ENCODE results near the gene ZNF608. TPM values are rescaled to one million over a fixed set of nuclear protein-coding genes. Genes with fewer than 3 reads are reported as not detected.

Gene ZNF608
- total and polyA plus RNA-seq, 2 donors (not counting 3 experiments of a cell fraction or from before 2014, with no cell fraction given) = 16.2 to 33.6 TPM

- Histone ChIP-seq H3K4me3 (replicated peaks in 1 of 3; ENCODE audit: insufficient read depth in 1 of 3, low read depth in 1 of 3, low read length in 3 of 3) (peak overlapping the region; percentile 65 to 99 (median 95)), H3K36me3 (ENCODE audit: control insufficient read depth in 2 of 2, extremely low read depth in 1 of 2, insufficient read depth in 2 of 2, low read length in 2 of 2) (no peaks in the 10 kb centered on the region), H3K4me2 (ENCODE audit: insufficient read depth, low read length) (peak overlapping the region; percentile 99), H3K79me2 (ENCODE audit: control insufficient read depth, insufficient read depth, low read length) (peaks cover 52% of the 10 kb centered on the region), H3K27me3 (ENCODE audit: control insufficient read depth in 2 of 2, insufficient read depth in 2 of 2, low read length in 2 of 2) (no peaks in the 10 kb centered on the region), H3K27ac (ENCODE audit: insufficient read depth, low read depth, low read length) (peak overlapping the region; percentile 97), H3K4me1 (ENCODE audit: control insufficient read depth, extremely low read depth, insufficient read depth, low read length) (peaks cover 38% of the 10 kb centered on the region), H3K9me3 (replicated peaks; ENCODE audit: control insufficient read depth, insufficient read depth, low read length) (no peaks in the 10 kb centered on the region), H2AFZ (ENCODE audit: low read depth, low read length) (no peak overlapping the region), H3K9ac (replicated peaks; ENCODE audit: extremely low read depth, insufficient read depth, low read length) (peak overlapping the region; percentile 100), H4K20me1 (replicated peaks; ENCODE audit: control insufficient read depth, extremely low read depth, insufficient read depth, low read length) (peaks cover 3% of the 10 kb centered on the region), H3K9me1 (replicated peaks; ENCODE audit: control insufficient read depth, extremely low read depth, insufficient read depth, low read length) (no peaks in the 10 kb centered on the region)
- ChIA-PET POLR2A (interaction anchor here (0.7 kb wide), 1 partner anchor 92 kb away, joined by 3 read pairs; no protein-coding TSS in a partner anchor), CTCF (no interaction called here)
- no TSS peak for BruUV-seq (replicated peaks)
- intact Hi-C loops (cut with micrococcal nuclease) = loop anchor here (1.0 to 10.0 kb wide), 3 partner anchors 82 to 928 kb away; no protein-coding TSS in a partner anchor
- dilution Hi-C loops (cut with MboI; ENCODE audit: extremely low pct_ligation_motif_present, low sequenced_read_pairs) = no loop called here
- DNase-seq (ENCODE audit: low read depth, low spot score) (peak; percentile 61), FAIRE-seq (no peak)
- no peak for TF ChIP-seq CTCF (IDR thresholded peaks at IDR 0.05; ENCODE audit: extremely low read depth in 1 of 2, insufficient read depth in 1 of 2, low read depth in 1 of 2, low read length in 2 of 2)
- TF ChIP-seq MYC (IDR thresholded peaks at IDR 0.05; ENCODE audit: low read depth, low read length) = no peak
- TF ChIP-seq GATA2 (IDR thresholded peaks at IDR 0.05; ENCODE audit: insufficient read depth, insufficient read length, low read depth, low read length) = no peak
- TF ChIP-seq FOS (IDR thresholded peaks at IDR 0.05; ENCODE audit: borderline replicate concordance, insufficient read depth, low read length) = peak; percentile 51
- peak; percentile 32 for TF ChIP-seq JUN (IDR thresholded peaks at IDR 0.05; ENCODE audit: borderline replicate concordance, insufficient read depth, insufficient read length, low read depth)
- no peak for TF ChIP-seq POLR2AphosphoS5 (IDR thresholded peaks at IDR 0.05; ENCODE audit: insufficient read depth, low read depth, low read length)
- TF ChIP-seq POLR2A (IDR thresholded peaks at IDR 0.05; ENCODE audit: low read depth, low read length) = no peak
- no peak for TF ChIP-seq MAX (IDR thresholded peaks at IDR 0.05; ENCODE audit: insufficient read depth, insufficient read length)
- TF ChIP-seq EZH2 (IDR thresholded peaks at IDR 0.05; ENCODE audit: borderline replicate concordance, low read depth, low read length, severe bottlenecking) = no peak
Measured at GRCh38 chr5:124742983-124743601, 3.3 kb downstream of the ZNF608 start.
